COR-L47 (cell line): ENCODE measurements around the gene RRBP1.

Experiments
- DNase-seq: peaks from one replicate; lab custom pipeline; 2025; lab: John Stamatoyannopoulos, UW

The RRBP1 gene

DNA sequence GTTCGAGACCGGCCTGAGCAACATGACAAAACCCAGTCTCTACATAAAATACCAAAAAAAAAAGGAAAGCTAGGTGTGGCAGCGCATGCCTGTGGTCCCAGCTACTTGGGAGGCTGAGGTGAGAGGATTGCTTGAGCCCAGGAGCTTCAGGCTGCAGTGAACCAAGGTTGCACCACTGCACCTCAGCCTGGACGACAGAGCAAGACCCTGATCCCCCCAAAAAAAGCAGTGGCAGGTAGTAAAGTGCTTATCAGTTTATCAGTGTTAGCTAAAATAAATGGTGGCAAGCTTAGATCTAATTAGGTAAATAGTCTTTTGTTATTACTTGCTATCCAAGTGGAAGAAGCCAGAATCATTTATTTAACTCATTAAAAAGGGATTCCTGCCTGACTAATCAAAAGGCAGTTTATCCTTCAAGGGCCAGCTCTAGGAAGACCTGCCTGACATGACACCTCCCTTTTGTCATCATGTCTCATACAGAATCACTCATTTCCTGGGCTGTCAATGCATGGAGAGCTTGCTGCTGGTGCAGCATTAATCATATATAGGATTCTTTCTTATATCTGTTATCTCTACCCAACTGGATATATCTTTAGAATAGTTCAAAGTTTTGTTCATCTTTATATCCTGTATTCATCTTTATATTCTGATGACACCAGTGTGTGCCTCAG is 102.5 kb downstream of the RRBP1 start:
- no peak for DNase-seq

GRCh38 chr20:17576215-17576614 is 105.8 kb downstream of the RRBP1 start:
- no peak for DNase-seq

- no peak for DNase-seq
These were observed 108.6 kb downstream of the RRBP1 start for GRCh38 chr20:17573463-17573862.

DNA sequence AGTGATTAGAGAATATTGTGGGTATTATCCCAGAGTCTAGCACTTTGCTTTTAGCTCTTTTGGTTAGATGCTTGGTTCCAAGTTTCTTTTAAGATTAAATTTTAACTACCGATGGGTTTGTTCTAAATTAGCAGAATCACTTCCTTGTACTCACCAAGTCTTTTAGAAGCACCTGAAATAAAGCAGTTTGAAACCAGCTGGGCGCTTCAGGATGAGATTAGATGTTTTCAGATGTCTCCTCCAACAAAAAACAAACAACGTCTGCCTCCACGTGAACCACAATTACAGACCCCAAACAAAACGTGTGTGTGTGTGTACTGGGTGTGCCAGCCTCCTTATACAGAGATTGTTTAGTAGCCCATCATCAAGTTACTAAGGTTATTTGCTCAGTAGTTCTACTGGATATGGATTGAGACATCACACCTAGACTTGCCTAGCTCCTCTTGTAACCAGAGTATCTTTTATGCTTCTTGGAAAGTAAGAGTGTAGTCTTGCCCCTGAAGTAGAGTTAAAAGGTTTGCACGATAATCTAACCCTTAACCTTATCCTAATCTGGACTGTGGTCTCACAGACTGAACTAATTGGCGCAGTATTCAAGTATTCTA is 109.9 kb downstream of the RRBP1 start:
- DNase-seq = peak; percentile 3

DNA sequence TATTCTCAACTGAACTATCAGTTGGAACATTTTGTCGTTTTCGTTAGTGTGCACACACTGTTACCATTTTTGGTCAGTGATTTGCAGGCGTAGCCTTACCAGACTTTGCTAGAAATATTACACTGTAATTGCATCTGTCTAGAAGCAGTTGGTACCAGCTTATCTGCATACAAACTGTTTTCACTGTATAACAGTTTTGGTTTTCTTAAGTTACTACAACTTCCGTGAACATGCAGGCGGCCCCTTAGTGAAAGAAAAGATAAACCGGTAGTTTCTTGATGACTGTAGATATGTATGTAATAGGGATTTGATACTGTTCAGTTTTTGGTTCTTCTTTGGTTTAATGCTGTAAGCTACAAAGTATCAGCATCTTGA is 110.9 kb downstream of the RRBP1 start:
- no peak for DNase-seq

DNA sequence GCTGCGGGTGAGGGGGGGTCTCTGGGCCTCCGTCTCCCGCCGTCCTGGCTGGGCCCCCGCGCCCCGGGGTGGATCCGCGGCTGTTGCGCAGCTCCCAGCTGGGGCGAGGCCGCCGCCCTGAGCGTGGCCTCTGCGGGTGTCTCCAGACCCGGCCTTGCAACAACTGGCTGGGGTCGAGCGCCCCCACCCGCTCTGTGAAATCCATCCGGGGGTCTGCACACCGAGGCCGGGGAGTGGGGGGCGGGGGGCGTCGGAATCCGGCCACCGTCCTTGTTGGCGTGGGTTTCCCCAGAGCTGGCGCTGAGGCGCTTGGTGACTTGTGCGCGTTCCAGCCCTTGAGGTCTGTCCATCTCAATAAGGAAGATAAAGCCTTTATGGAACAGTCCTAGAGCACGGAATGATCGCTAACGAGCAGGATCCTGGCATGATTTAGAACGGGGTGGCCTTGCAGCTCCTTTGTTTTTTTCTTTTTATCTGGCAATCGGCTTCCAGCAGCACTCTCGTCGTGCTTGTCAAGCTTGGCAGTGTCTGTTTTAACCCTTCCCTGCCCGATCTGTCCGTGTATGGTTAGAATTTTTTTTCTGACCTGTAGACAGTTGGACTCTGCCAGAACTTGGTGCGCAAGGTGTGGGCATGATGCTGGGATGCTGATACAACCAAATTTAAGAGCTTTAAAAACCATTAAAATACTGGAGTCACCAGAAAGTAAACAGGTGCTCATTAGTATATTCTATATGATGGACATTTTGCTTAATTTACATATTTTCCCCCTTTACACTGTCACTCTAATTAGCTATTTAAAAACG is 111.5 kb downstream of the RRBP1 start:
- peak; percentile 52 for DNase-seq

- peak; percentile 87 for DNase-seq
These were observed 112.3 kb downstream of the RRBP1 start, which contains the start of gene DSTN for GRCh38 chr20:17569616-17570346. Gene DSTN (plus strand): TSS chr20:17570075. CDS start chr20:17570209, 134 bp downstream.

DNA sequence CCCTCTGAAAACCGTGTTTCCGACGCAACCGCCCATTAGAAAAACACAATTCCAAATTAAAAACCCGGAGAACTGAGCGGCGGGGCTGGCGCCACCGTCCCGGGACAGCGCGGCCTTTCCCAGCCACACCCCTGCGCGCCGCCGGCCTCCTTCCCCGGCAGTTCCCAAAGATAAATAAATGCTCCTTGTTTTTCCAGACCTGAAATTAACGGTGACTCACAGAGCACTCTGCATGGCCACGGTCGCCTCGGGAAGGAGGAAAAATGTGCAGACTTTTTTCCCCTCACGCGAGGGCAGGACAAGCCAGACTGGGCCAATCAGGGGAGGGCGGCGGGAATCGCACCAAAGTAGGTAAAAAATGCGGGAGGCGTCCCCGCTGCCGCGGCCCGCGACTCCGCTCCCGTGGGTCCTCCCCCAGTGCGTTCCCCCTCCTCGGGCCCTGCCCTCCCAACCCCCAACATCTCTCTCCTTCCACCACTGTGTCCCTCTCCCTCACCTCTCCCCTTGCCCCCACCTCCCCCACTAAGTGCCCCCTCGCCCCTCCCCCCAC is 113.0 kb downstream of the RRBP1 start:
- peak; percentile 50 for DNase-seq

GRCh38 chr20:17568045-17568788 is 113.8 kb downstream of the RRBP1 start:
- DNase-seq = no peak

DNA sequence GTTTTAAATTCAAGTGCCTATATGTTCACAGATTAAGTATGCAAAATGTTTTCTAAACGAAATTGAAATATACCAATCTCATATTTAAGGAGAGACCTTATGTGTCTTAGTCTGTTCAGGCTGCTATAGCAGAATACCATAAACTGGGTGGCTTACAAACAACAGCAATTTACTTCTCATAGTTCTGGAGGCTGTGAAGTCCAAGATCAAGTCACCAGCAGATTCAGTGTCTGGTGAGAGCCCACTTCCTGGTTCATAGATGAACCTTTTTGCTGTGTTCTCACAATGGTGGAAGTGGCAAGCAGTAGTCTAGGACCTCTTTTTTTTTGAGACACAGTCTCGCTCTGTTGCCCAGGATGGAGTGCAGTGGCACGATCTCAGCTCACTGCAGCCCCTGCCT is 115.7 kb downstream of the RRBP1 start:
- no peak for DNase-seq

- DNase-seq = no peak
These were observed 116.7 kb downstream of the RRBP1 start for GRCh38 chr20:17565169-17565845.
